ENCODE data around the gene ZNF639. TPM values are rescaled to one million over a fixed set of nuclear protein-coding genes. Genes with fewer than 3 reads are reported as not detected.

The ZNF639 gene
- total and polyA plus RNA-seq, 2 experiments from 2014 or later: 29.3 to 60.3 TPM

- Histone ChIP-seq H3K36me3 (replicated peaks; ENCODE audit: insufficient read depth, low read depth) (no peaks in the 10 kb centered on the region), H3K79me2 (no peaks in the 10 kb centered on the region), H3K27me3 (no peaks in the 10 kb centered on the region), H3K4me2 (no peak overlapping the region), H4K20me1 (ENCODE audit: insufficient read depth, poor library complexity, severe bottlenecking) (no peaks in the 10 kb centered on the region), H3K9me3 (ENCODE audit: low read depth) (no peaks in the 10 kb centered on the region), H3K4me3 (no peak overlapping the region), H2AFZ (no peak overlapping the region), H3K27ac (no peak overlapping the region), H3K4me1 (ENCODE audit: insufficient read depth) (no peaks in the 10 kb centered on the region), H3K9me2 (replicated peaks; ENCODE audit: insufficient read depth) (no peaks in the 10 kb centered on the region)
- TF ChIP-seq, protein P1, sequence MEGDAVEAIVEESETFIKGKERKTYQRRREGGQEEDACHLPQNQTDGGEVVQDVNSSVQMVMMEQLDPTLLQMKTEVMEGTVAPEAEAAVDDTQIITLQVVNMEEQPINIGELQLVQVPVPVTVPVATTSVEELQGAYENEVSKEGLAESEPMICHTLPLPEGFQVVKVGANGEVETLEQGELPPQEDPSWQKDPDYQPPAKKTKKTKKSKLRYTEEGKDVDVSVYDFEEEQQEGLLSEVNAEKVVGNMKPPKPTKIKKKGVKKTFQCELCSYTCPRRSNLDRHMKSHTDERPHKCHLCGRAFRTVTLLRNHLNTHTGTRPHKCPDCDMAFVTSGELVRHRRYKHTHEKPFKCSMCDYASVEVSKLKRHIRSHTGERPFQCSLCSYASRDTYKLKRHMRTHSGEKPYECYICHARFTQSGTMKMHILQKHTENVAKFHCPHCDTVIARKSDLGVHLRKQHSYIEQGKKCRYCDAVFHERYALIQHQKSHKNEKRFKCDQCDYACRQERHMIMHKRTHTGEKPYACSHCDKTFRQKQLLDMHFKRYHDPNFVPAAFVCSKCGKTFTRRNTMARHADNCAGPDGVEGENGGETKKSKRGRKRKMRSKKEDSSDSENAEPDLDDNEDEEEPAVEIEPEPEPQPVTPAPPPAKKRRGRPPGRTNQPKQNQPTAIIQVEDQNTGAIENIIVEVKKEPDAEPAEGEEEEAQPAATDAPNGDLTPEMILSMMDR (IDR thresholded peaks at IDR 0.05; ENCODE audit: poor library complexity): no peak
- no peak for TF ChIP-seq EZH2 (IDR thresholded peaks at IDR 0.05; ENCODE audit: borderline replicate concordance)
- no peak for TF ChIP-seq EZH2phosphoT487 (IDR thresholded peaks at IDR 0.05; ENCODE audit: low read depth, severe bottlenecking, unreplicated experiment)
- 55% methylated on average over 1 of the region's 1 CpG for WGBS (ENCODE audit: low lambda C conversion rate, missing lambda C conversion rate)
- DNase-seq (ENCODE audit: low spot score): no peak
Measured at GRCh38 chr3:179309225-179310078, 13.4 kb upstream of the ZNF639 start.

GRCh38 chr3:179318876-179319275, 4.0 kb upstream of the ZNF639 start:
- Histone ChIP-seq H3K4me3 (no peak overlapping the region), H3K27ac (no peak overlapping the region), H3K4me2 (no peak overlapping the region), H3K4me1 (ENCODE audit: insufficient read depth) (no peaks in the 10 kb centered on the region), H2AFZ (no peak overlapping the region), H3K9me3 (ENCODE audit: low read depth) (no peaks in the 10 kb centered on the region), H4K20me1 (ENCODE audit: insufficient read depth, poor library complexity, severe bottlenecking) (peaks cover 2% of the 10 kb centered on the region), H3K79me2 (peaks cover 3% of the 10 kb centered on the region), H3K27me3 (no peaks in the 10 kb centered on the region), H3K36me3 (replicated peaks; ENCODE audit: insufficient read depth, low read depth) (no peaks in the 10 kb centered on the region), H3K9me2 (replicated peaks; ENCODE audit: insufficient read depth) (no peaks in the 10 kb centered on the region)
- no peak for DNase-seq (ENCODE audit: low spot score)
- TF ChIP-seq, protein P1 (IDR thresholded peaks at IDR 0.05; ENCODE audit: poor library complexity): no peak
- TF ChIP-seq EZH2phosphoT487 (IDR thresholded peaks at IDR 0.05; ENCODE audit: low read depth, severe bottlenecking, unreplicated experiment) (no peak), EZH2 (IDR thresholded peaks at IDR 0.05; ENCODE audit: borderline replicate concordance) (no peak)
- WGBS (ENCODE audit: low lambda C conversion rate, missing lambda C conversion rate): 93% methylated on average over 2 of the region's 2 CpGs

DNA sequence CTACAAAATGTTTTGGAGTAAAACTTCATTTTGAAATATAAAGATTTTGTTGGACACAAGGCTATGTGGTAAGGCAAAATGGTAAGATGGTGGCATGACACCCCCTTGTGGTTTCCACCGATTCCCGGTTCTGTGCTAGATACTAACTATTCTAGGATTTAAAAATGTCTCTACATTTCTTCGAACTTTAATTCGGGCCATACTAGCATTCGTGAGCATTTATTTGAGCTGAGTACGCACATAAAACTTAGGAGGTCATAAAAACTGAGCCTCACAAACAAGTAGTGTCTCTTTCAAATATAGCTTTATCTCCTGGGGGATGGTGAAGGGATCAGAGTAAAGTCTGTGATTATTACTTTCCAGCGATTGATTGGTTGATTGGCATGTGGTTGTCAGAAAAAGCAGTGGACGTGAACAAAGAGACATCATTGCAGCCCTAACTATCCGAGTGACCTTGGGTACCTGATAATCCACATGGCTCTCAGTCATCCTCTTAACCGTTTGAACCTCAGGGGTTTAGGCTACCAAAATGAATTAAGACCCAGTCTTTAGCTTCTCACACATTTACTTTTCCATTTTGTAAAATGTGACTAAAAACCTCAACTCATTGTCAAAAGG, 1.1 kb upstream of the ZNF639 start:
- Histone ChIP-seq H3K79me2 (peaks cover 32% of the 10 kb centered on the region), H3K4me2 (peak overlapping the region; percentile 93), H4K20me1 (ENCODE audit: insufficient read depth, poor library complexity, severe bottlenecking) (peaks cover 31% of the 10 kb centered on the region), H3K36me3 (replicated peaks; ENCODE audit: insufficient read depth, low read depth) (no peaks in the 10 kb centered on the region), H2AFZ (peak overlapping the region; percentile 96), H3K4me1 (ENCODE audit: insufficient read depth) (peaks cover 9% of the 10 kb centered on the region), H3K9me2 (replicated peaks; ENCODE audit: insufficient read depth) (no peaks in the 10 kb centered on the region), H3K4me3 (no peak overlapping the region), H3K9me3 (ENCODE audit: low read depth) (no peaks in the 10 kb centered on the region), H3K27me3 (no peaks in the 10 kb centered on the region), H3K27ac (peak overlapping the region; percentile 96)
- WGBS (ENCODE audit: low lambda C conversion rate, missing lambda C conversion rate): 29% methylated on average over 10 of the region's 10 CpGs
- DNase-seq (ENCODE audit: low spot score): peak; percentile 49
- no peak for TF ChIP-seq EZH2phosphoT487 (IDR thresholded peaks at IDR 0.05; ENCODE audit: low read depth, severe bottlenecking, unreplicated experiment)
- TF ChIP-seq, protein P1 (IDR thresholded peaks at IDR 0.05; ENCODE audit: poor library complexity): peak; percentile 64

Measured in hepatocyte (in vitro differentiated cells).